Measurements from ENCODE around the gene WIPF1.

Gene WIPF1

DNA sequence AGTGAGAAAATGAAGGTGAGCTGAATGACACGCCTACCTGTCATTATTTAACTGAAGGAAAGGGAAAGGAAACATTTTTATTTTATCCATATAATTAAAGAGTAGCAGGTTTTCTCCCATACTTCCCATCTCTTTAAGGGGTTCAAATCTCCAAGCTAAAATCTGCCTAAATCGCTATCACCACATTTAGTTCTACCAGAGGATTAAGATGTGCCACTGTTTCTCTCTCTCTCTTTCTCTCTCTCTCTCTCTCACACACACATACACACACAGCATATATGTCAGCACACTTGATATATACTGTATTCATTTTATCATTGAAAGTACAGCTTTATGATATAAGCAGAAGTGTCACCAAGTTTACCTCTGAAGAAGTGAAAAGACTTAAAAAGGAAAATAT, 3.1 kb downstream of the WIPF1 start:
- DNase-seq, result no peak

DNA sequence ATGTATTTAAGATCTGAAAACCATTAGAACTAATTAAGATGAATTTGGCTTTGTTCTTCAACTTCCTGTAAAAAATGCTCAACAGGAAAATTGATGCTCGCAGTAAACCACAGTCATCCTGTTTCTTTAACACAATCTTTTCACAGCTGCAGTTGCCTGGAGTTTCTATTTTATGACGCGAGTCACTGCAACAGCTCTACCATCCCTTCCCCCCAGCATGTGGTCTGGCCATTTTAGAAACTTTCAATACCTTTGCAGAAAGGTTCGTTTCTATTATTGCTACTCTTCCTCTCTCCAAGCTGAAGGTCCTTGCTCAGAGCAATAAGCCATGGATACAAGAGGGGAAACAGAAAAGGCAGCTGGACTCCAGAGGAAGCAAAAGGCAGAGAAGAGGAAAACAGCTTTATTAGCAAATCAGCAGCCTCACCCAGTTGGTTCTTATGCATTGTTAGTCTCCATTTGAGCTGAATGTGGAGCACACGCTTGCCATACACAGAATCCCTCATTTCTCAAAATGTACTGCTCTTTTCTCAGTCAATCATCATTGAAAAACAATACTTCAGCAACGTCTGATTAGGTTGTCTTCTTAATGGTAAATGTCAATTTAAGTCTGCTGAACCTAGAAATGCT, 3.9 kb downstream of the WIPF1 start:
- no peak for DNase-seq

DNA sequence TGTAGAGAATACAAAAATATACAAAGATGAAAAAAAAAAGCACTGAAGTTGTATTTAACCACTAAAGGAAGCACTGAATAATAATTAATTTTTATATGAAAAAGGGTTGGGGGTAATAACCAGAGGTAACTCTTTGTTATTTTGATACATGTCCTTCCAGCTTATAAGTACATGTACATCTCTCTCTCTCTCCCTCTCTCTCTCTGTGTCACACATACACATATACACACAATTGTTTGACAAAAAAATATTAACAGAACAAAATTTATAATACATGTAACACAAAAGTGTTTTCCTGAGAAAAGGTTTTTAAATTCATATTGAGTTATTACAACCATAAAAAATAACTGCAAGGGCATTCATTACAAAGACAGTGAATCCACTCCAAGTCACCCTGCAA, 4.6 kb downstream of the WIPF1 start:
- DNase-seq, result no peak

DNA sequence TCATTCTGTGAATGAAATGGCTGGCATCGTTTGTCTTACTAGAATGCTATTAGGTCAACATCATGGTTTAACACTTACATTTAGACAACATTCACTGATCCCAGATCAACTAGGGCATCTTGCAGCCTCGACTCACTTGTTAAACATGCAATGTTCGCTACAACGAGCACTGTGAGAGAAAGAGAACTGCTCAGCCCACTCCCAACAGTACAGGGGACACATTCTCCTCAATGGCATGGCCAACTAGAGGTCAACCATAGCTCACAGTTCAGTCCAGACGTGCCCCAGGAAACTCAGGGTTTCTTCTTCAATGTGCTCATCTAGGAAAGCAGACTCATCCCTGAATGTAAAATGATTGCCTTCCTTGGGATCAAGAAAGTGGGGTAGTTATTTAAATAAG, 5.9 kb downstream of the WIPF1 start:
- no peak for DNase-seq

DNA sequence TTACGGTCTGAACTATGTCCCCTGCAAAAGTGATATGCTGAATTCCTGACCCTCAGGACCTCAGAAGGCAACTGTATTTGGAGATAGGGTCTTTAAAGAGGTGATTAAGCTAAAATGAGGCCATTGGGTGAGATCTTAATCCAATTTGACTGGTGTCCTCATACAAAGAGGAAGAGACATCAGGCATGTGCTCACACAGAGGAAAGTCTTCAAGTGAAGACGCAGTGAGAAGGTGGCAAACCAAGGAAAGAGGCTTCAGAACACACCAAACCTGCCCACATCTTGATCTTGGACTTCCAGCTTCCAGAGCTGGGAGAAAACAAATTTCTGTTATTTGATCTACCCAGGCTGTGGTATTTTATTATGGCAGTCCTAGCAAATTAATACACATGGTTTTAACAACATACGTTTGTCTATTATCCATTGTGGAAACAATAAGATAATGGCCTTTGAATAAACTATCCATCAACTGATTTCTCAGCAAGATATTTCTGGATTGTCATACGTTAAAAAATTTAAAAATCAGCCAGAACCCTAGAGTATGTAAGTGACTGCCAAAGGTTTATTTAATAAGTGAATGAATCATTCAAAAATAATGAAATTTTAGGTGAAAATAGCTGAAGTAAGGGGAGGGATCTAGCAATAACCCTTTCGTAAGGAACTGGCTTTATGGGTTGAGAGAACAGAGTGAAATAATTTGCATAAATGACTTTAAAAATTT, 6.5 kb downstream of the WIPF1 start:
- DNase-seq, result no peak

DNA sequence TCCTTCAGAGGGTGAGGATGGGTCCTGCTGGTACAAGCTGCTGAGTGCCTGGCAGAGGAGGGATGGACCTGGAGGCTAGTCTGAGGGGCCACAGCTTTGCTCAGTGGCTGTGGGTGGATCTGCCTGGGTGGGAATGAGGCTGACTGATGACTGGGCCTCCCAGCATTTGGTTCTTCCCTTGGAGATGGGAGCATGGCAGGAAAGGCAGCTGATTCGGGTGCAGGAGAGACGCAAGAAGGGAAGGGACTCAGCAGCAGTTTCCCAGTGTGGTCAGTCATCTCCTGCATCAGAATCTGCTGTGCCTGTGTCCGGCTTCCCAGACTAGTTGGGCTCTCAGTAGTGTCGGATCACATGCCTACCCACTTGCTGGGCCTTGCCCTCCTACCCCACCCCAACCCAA, 7.3 kb downstream of the WIPF1 start:
- no peak for DNase-seq

DNA sequence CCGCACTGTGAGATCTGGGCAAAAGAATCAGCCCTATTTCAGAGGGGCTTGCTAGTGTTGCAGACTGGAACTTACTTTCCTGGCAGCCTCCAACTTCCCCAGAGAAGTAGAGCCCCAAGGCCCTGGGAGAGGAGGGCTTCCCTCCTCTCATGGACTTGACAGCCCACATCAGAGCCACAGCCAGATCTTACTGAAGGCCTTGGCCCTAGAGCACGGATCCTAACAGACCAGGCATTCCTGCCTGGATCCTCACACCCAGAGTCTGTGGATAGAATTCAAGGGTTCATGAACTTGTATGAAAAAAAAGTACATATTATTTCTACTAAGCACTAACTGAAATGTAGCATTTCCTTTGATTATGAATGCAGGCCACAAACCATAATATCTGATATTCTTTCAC, 8.3 kb downstream of the WIPF1 start:
- DNase-seq, result no peak

DNA sequence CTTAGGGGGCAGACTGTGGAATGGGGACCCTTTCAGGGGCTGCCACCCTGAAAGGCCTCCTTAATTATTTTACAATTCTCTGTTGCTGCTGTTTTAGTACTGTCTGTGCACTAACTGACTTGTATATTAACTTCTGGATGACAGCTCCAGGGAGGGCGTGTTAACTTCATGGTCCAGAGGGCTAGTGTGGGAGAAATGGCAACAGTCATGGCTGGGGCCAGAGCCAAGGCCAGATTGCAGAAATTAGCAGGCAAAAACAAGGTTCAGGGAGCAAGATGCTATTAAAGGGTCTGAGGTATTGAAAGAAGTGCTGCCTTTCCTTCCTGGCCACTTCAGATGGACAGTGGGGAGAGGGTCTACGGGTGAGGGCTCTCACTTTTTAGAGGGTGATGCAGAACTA, 9.1 kb downstream of the WIPF1 start:
- DNase-seq, result no peak

DNA sequence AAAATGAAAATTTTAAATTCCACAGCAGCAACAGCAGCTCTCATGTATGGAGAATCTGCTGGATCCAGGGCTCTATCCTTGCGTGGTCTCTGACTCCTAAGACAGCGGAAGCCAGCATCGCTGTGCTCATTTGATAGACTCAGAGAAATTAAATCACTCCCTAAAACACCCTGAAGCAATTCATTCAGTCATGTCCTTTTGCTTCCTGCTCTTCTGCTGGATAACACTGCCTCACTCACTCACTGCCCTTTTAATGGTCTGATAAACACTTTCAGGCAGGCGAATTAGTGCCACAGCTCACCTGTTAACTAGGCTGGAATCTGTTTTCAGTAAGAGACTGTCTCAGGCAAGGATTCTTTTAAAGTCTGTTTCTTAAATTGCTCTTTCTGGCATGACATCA, 10.0 kb downstream of the WIPF1 start:
- DNase-seq, result no peak

DNA sequence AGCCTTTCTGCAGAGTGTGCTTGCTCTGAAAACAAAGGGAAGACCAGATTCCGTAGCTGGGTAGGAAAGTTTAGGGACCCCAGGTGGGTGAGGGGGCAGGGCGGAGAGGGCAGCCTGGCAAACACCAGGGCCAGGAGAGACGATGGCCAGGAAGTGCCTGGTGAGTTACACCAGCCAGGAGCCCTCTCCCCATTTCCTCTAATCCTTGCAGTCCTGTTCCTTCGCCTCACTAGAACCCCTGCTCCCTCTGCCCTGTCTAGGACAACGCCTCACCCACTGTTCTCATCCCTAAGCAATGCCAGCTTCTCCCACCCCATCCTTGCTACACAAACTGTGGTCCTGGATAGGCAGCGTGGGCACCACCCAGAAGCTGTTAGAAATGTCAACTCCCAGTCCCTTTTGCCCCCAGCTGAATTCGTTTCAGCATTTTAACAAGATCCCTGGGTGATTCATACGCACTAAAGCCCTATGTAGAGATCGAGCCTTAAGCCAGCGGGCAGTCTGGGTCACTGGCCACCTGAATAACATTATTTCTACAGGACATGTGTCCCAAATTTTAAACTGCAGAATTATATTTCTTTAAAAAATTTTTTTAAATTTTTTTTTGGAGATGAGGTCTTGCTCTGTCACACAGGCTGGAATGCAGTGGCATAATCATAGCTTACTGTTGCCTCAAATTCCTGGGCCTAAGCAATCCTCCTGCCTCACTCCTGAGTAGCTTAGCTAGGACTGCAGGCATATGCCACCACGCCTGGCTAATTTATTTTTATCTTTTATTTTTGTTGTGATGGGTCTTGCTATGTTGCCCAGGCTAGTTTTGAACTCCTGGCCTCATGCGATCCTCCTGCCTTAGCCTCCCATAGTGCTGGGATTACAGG, 10.9 kb downstream of the WIPF1 start:
- no peak for DNase-seq

DNA sequence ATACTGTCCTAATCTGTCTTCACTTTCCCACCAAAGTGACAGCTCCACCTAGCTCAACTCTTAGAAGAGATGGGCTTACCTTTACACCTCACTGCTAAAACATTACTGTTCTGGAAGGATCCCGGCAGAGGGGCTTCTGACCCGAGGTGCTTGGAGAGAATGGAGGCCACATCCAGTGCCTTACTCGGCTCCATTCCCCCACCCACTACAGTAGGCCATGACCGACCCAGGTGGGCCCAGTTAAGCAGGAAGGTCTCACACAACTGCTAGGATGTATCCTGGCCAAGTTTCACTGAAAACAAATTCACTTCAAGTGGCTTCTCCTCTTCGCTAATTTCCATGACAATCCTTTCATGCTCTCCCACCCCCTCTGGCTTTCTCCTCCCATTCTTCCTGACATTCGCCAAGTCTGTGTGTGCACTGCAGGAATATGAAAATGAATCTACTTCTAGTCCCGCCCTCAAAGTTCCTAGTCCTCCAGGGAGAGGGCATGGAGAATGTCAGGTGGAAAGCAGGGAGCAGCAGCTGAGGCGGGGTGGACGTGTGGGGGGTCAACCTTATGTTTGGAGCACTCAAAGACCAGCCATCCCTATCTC, 11.8 kb downstream of the WIPF1 start:
- no peak for DNase-seq

DNA sequence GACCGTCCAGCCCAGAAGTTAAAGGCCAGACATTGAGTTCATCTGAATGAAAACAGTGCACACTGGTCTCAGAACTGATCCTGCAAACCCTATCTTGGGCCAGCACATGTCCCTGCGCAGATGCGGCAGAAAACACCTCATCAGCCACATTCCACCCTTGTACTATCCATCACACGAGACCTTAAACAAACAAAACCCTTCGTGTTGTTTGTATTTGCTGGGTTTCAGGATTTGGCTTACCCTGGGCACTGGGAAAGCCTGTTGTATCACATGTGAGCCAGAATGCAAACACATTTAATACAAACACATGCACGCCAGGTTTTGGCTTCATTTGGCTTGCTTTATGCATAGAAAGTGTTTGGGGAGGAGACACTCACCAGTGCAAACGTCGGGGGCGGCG, 12.5 kb downstream of the WIPF1 start:
- no peak for DNase-seq

DNA sequence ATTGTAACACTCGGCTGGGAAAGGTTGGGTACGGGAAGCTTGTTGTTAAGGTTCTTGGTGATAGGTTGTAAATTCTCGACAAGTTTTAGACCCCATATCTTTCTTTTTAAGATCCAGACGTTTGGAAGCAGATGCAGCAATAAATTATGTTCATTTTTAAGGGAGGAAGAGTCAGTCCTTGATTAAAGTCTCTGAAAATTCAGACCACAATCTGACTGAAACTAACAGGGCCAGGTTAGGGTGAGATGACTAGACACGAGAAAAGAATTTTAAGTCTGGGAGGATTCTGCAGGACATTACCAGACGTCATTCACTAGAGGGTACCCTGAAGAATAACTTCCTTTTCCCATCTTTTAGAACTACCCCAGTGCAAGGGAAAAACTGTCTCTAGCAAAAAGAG, 16.1 kb downstream of the WIPF1 start:
- DNase-seq, result no peak

DNA sequence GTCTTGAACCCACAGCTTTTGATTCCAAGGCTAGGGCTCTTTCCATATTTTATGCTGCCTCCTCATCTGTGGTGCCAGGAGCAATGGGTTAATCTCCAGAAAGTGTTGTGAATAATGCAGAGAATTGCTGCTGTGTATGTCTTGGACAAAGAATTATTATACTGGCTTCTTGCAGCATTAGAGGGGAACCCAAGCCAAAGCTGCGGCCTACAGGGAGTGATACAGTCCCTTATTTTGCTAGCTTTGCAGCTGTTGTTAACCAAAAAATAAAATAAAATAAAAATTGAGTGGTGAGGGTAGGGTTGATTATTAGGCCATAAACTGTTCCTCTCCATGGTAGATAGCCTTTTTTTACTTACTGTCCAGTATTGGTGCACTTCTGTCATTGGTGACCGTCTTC, 16.7 kb downstream of the WIPF1 start:
- DNase-seq, result no peak

DNA sequence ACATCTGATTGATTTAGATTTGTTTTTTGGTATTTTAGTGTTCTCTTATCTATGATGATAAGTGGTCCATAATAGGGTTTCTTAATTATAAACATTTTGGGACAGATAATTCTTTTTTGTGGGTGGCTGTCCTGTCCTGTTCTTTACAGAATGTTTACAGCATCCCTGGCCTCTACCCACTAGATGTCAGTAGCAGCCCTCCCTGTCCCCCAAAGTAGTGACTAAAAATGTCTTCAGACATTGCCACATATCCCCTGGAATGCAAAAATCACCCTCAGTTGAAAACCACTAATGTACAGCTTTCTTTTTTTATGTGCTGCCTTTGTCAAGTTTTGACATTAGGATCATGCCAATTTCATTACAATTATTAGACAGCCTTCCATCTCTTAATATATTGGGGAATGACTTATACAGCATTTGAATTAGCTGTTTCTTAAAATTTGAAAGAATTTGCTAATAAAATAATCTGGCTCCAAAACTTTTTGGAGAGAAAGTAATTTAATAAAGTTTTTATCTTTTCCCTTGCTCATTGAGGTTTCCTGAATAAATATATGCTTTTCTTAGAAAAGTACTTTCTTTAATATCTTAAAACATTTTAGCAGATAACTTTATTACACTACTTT, 19.5 kb downstream of the WIPF1 start:
- no peak for DNase-seq

DNA sequence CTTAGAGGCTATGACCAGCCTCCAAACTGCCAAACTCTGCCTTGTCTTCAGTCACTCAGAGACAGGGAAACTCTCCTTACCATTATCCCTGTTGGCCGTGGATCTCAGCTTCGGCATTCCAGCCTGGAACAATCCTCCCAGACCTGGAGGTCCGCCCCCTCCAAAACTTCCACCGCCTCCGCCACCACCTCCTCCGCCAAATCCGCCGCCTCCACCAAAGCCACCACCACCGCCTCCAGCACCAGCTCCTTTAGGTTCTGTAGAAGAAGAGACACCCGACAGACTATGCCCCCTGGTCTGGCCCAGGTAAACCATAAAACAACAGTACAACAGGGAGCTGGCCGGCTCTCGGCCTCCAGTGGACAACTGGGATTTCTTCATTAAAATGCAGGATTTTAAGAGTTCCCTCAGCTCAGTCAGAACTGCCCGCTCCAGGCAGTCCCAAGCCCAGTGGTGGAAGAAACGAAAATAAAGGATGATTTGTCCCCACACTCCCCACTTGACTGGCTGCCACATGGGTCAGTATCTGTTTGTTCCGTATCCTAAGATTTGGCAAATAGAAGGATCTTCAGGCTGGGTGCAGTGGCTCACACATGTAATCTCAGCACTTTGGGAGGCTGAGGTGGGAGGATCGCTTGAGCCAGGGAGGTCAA, 22.4 kb downstream of the WIPF1 start:
- no peak for DNase-seq

DNA sequence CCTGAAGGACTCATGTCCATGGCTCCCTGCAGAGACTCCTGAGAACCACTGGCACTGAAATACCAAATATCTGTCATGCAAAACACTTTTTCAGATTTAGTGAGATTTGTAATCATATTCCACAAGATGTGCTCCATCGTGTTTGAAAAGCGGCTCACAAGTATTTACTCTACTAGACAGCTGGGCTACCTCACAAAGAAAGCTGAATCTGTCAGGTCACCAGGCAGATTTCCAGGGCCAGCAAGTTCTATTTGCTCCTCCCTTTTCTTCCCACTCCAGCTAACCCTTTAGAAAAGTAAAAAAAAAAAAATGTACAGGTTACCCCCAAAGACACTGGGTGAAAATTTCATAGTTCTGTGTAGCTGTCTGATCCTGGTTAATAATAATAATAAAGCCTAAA, 22.9 kb downstream of the WIPF1 start:
- no peak for DNase-seq

DNA sequence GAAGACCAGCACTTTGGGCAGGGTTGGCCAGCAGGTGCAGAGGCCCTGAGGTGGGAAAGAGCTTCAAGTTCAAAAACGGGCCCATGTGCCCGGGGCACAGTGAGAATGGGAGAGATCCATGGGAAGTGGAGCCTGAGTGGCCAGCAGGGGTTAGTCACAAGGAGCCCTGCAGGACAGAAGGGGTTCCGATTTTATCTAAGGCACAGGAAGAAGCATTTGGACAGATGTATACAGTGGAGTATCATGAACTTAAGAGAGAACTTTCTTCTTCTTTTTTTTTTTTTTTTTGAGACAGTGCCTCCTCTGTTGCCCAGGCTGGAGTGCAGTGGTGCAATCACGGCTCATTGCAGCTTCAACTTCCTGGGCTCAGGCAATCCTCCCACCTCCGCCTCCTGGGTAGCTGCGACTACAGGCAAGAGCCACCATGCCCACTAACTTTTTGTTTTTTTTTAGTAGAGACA, 24.0 kb downstream of the WIPF1 start:
- DNase-seq, result no peak

DNA sequence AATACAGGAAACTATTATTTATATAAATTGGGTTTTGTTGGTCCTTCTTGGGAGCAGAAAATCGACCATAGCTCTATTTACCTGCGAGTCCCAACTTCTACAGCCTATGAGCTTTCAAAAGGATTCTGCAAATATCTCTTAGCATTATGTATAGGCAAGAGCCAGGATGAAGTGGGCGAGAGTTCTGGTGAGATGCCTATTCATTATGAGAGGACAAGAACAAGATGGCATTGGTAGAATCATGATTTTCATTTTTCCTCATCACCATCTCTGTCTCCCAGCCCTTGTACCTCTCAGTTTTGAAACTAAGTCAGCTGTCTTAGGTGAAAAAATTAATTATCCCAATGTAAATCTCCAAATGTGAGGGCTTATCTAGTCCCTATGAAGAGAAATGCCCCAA, 25.0 kb downstream of the WIPF1 start:
- DNase-seq, result no peak

DNA sequence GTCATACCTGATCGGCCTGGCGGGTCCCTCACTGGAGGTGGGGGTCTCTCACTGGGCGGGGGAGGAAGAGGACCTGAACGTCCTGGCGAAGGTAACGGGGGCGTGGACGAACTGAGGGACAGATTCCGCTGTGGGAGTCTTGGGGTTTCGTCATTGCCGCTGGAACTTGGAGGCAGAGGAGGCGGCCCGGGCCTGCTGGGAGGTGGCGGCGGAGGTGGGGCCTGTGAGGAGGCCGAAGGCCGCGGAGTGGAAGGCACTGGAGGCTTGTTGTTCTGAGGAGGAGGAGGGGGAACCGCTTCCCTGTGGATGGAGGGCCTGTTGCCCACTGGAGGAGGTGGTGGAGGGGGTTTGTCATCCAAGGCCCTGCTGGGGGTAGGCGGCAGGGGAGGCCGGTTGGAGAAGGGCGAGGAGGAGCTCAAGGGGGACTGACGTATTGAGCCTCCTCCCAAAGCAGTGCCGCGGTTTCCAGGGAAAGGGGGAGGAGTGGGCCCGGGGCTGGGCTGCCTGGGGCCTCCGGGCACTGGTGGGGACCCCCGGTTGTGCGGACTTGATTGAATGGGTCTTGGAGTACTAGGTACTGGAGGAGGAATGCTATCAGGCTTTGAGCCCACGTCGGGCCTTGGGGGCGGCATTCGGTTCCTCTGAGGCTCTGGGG, 25.8 kb downstream of the WIPF1 start:
- DNase-seq, result no peak

DNA sequence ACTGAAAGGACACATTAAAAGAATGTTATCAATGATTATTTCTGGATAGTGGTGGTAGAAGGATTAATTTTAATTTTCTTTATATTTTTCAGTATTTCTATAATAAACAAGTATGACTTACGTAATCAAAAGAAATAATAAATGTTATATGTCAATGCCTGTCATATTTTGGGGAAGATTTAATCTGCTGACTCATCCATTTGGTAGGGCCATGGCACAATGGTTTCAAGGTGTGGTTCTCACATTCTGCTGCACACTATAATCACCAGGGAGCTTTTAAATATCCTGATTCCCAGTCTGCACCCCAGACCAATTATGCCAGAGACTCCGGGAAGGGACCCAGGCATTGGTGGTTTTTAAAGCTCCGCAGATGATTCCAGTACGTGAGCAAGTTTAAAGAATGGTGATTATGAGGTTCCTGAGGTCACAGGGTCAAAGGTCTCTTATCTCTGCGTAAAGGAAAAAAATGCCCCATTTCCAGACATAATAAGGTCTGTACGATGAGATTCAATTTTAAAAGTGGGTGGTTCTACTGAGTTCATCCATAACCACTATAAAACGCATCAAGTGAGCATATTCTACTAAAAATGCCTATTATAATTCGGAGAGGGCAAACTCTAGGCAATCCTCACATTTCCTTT, 27.2 kb downstream of the WIPF1 start:
- no peak for DNase-seq

Data from T1000 (cell line).